ENCODE data around the gene KDF1.

- TF ChIP-seq MAX (IDR thresholded peaks at IDR 0.05) (no peak), CTCF (IDR thresholded peaks at IDR 0.05 in 2 of 3, conservative IDR thresholded peaks at IDR 0.05 in 1 of 3; ENCODE audit: borderline replicate concordance in 1 of 3, insufficient read depth in 1 of 3, low read depth in 2 of 3, low read length in 2 of 3) (no peak), ZFX (IDR thresholded peaks at IDR 0.05) (no peak)
These were observed 18.6 kb upstream of the KDF1 start for GRCh38 chr1:26978901-26979300.
